ENCODE results near the gene LRPAP1.
A peak's percentile ranks its signal among the peaks of the same experiment; 100 is the strongest.
"Not testable (repeated sequence)": the region's sequence is repeated elsewhere in the genome, so short reads cannot be mapped to it uniquely, and the experiment has no call there.

Gene LRPAP1

GRCh38 chr4:3470244-3471097 is 61.8 kb downstream of the LRPAP1 start:
- DNase-seq = no peak

- no peak for DNase-seq
These were observed 62.6 kb downstream of the LRPAP1 start for GRCh38 chr4:3469386-3470243.

- DNase-seq = no peak
These were observed 63.4 kb downstream of the LRPAP1 start for GRCh38 chr4:3468804-3469203.

GRCh38 chr4:3468154-3468553 is 64.1 kb downstream of the LRPAP1 start:
- DNase-seq = no peak

GRCh38 chr4:3467601-3468031 is 64.6 kb downstream of the LRPAP1 start:
- DNase-seq = no peak

GRCh38 chr4:3466691-3467600 is 65.3 kb downstream of the LRPAP1 start:
- DNase-seq = no peak

GRCh38 chr4:3465698-3466671 is 66.2 kb downstream of the LRPAP1 start:
- DNase-seq = no peak

- DNase-seq = no peak
These were observed 67.1 kb downstream of the LRPAP1 start for GRCh38 chr4:3464911-3465697.

GRCh38 chr4:3464349-3464905 is 67.8 kb downstream of the LRPAP1 start:
- DNase-seq = no peak

- no peak for DNase-seq
These were observed 68.5 kb downstream of the LRPAP1 start for GRCh38 chr4:3463556-3464348.

GRCh38 chr4:3462790-3463415 is 69.3 kb downstream of the LRPAP1 start, which contains the start of gene DOK7:
DOK7 (plus strand) TSS chr4:3463306; CDS start chr4:3463376, 70 bp downstream.
- DNase-seq = no peak

- DNase-seq = no peak
These were observed 69.9 kb downstream of the LRPAP1 start for GRCh38 chr4:3462321-3462789.

- DNase-seq = peak; percentile 29
These were observed 70.5 kb downstream of the LRPAP1 start for GRCh38 chr4:3461515-3462291.

- DNase-seq = no peak
These were observed 71.3 kb downstream of the LRPAP1 start for GRCh38 chr4:3460926-3461325.

GRCh38 chr4:3459156-3459555 is 73.1 kb downstream of the LRPAP1 start:
- not testable (repeated sequence) for DNase-seq

- no peak for DNase-seq
These were observed 73.9 kb downstream of the LRPAP1 start for GRCh38 chr4:3458371-3458770.

GRCh38 chr4:3455596-3455995 is 76.6 kb downstream of the LRPAP1 start:
- DNase-seq = not testable (repeated sequence)

All from NCI-H1092 treated with DMSO at 0.1 percent for 48 hours (cell line).